Measurements from ENCODE around the gene INSL4.

The INSL4 gene

DNA sequence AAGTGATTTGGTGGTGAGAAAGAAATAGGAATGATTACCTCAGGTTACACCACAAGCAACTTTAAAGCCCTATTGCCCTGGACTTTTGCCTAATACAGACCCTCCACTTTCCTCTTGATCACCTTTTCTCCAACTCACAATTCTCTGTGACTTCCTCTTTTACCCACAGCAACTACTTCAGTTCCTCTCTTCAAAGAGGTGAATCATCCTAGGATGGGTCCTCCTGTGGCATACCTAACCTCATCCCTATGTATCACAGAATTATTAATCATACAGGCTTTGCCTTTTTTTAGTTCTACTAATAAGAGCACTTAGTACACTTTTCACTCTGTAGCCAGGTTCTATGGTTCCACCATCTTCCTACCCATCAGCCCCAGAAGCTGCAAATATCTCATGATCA, 26.1 kb upstream of the INSL4 start:
- Histone ChIP-seq H3K79me2 (ENCODE audit: insufficient read depth, low read depth) (no peaks in the 10 kb centered on the region), H3K4me2 (no peak overlapping the region)
- TF ChIP-seq, protein P1, sequence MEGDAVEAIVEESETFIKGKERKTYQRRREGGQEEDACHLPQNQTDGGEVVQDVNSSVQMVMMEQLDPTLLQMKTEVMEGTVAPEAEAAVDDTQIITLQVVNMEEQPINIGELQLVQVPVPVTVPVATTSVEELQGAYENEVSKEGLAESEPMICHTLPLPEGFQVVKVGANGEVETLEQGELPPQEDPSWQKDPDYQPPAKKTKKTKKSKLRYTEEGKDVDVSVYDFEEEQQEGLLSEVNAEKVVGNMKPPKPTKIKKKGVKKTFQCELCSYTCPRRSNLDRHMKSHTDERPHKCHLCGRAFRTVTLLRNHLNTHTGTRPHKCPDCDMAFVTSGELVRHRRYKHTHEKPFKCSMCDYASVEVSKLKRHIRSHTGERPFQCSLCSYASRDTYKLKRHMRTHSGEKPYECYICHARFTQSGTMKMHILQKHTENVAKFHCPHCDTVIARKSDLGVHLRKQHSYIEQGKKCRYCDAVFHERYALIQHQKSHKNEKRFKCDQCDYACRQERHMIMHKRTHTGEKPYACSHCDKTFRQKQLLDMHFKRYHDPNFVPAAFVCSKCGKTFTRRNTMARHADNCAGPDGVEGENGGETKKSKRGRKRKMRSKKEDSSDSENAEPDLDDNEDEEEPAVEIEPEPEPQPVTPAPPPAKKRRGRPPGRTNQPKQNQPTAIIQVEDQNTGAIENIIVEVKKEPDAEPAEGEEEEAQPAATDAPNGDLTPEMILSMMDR (conservative IDR thresholded peaks at IDR 0.05; ENCODE audit: low read depth, low read length), result no peak

DNA sequence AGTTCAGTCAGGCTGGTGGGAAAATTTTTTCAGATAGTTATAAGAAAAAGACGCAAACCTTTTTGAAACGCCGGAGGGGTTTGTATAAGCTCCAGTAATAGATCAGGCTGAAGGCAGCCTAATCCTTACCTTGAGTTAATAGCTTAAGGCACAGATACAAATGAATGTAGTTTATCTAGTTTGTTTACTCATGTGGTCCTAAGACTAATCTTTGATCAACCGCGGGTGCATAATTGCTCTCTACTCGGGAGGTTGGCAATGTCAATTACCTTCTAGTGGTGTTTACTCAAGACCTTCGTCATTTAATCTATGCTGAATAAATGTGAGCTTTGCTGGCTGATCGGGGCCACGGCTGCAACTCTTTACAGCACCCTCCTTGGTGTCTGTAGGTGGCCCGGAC, 665 bp upstream of the INSL4 start:
- TF ChIP-seq, protein P1 (conservative IDR thresholded peaks at IDR 0.05; ENCODE audit: low read depth, low read length), result no peak
- Histone ChIP-seq H3K9ac (no peak overlapping the region), H3K4me3 (IDR thresholded peaks at IDR 0.05; ENCODE audit: insufficient read depth, low read depth, low read length) (no peak overlapping the region), H3K4me2 (no peak overlapping the region), H3K27me3 (ENCODE audit: insufficient read depth, low read depth) (no peaks in the 10 kb centered on the region), H4K20me1 (ENCODE audit: insufficient read depth) (no peaks in the 10 kb centered on the region), H3K4me1 (ENCODE audit: low read depth, poor library complexity, severe bottlenecking) (no peaks in the 10 kb centered on the region), H3K27ac (no peak overlapping the region), H3K79me2 (ENCODE audit: insufficient read depth, low read depth) (no peaks in the 10 kb centered on the region), H2AFZ (ENCODE audit: low read depth) (no peak overlapping the region), H3K36me3 (ENCODE audit: insufficient read depth) (no peaks in the 10 kb centered on the region)

More for the DNA sequence above, 26.1 kb upstream of the INSL4 start:
- no peak overlapping the region for H3K4me3 ChIP-seq (IDR thresholded peaks at IDR 0.05; ENCODE audit: insufficient read depth, low read depth, low read length)
- no peaks in the 10 kb centered on the region for H3K27me3 ChIP-seq (ENCODE audit: insufficient read depth, low read depth)
- H3K27ac ChIP-seq, result no peak overlapping the region
- H4K20me1 ChIP-seq (ENCODE audit: insufficient read depth), result no peaks in the 10 kb centered on the region
- H3K9ac ChIP-seq, result no peak overlapping the region
- H2AFZ ChIP-seq (ENCODE audit: low read depth), result no peak overlapping the region
- no peaks in the 10 kb centered on the region for H3K4me1 ChIP-seq (ENCODE audit: low read depth, poor library complexity, severe bottlenecking)
- no peaks in the 10 kb centered on the region for H3K36me3 ChIP-seq (ENCODE audit: insufficient read depth)

DNA sequence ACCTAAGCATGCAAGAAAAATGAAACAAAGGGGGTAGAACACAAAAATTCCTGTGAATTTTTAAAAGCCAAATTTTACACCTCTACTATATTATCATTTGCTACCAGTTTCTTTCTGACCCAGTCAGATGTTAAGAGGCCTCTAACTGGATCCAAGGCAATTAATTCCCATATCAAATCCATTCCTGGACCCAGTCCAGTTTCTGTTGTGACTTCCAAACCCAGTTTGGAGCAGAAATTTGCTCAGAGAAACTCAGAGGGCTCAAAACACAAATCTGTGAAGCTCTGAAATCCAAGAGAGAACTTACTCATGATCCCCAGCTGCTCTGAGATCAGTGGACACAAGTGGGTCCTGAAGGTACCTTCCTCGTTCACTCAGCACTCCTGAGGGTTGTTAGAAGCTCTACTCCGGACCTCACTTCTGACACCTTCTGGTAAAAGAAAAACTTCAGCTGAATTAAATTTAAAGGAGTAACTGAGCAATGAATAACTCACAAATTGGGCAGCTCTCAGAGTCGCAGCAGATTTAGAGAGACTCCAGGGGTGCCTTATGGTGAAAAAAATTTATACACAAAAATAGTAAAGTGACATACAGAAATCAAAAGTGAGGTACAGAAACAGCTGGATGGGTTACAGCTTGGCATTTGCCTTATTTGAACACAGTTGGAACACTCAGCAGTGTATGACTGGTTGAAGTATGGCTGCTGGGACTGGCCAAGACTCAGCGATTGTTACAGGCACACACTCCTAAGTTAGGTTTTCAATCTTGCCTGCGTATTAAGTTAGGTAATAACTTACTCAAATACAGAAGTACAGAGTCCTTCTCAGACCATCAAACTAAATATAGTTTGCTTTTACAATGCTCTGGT, 32.4 kb downstream of the INSL4 start:
- Histone ChIP-seq H3K36me3 (ENCODE audit: insufficient read depth) (no peaks in the 10 kb centered on the region), H3K4me3 (IDR thresholded peaks at IDR 0.05; ENCODE audit: insufficient read depth, low read depth, low read length) (no peak overlapping the region), H3K9ac (no peak overlapping the region), H3K27ac (no peak overlapping the region), H4K20me1 (ENCODE audit: insufficient read depth) (no peaks in the 10 kb centered on the region), H3K4me2 (no peak overlapping the region), H3K27me3 (ENCODE audit: insufficient read depth, low read depth) (no peaks in the 10 kb centered on the region), H3K4me1 (ENCODE audit: low read depth, poor library complexity, severe bottlenecking) (no peaks in the 10 kb centered on the region), H2AFZ (ENCODE audit: low read depth) (no peak overlapping the region), H3K79me2 (ENCODE audit: insufficient read depth, low read depth) (no peaks in the 10 kb centered on the region)
- TF ChIP-seq, protein P1 (conservative IDR thresholded peaks at IDR 0.05; ENCODE audit: low read depth, low read length), result 0 out of 2 replicates have a peak, but pooled peaks have one; percentile 12

DNA sequence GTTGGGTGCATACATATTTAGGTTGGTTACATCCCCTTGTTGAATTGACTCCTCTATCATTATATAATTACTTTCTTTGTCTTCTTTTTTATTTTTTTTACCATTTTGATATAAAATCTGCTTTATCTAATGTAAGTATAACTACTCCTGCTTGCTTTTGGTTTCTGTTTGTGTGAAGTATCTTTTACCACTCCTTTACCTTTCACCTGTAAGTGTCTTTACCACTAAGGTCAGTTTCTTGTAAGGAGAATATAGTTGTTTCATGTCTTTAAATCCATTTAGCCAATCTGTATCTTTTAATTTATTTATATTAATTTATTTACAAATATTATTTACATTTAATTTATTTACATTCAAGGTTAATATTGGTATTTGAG, 33.0 kb downstream of the INSL4 start:
- H3K4me3 ChIP-seq (IDR thresholded peaks at IDR 0.05; ENCODE audit: insufficient read depth, low read depth, low read length), result no peak overlapping the region
- H3K4me2 ChIP-seq, result no peak overlapping the region
- H3K4me1 ChIP-seq (ENCODE audit: low read depth, poor library complexity, severe bottlenecking), result no peaks in the 10 kb centered on the region
- H2AFZ ChIP-seq (ENCODE audit: low read depth), result no peak overlapping the region
- TF ChIP-seq, protein P1 (conservative IDR thresholded peaks at IDR 0.05; ENCODE audit: low read depth, low read length), result no peak
- H3K36me3 ChIP-seq (ENCODE audit: insufficient read depth), result no peaks in the 10 kb centered on the region
- H3K27ac ChIP-seq, result no peak overlapping the region
- H3K27me3 ChIP-seq (ENCODE audit: insufficient read depth, low read depth), result no peaks in the 10 kb centered on the region
- no peaks in the 10 kb centered on the region for H3K79me2 ChIP-seq (ENCODE audit: insufficient read depth, low read depth)
- no peaks in the 10 kb centered on the region for H4K20me1 ChIP-seq (ENCODE audit: insufficient read depth)
- no peak overlapping the region for H3K9ac ChIP-seq
